Activated CD8-positive, alpha-beta T cell treated with anti-CD3 and anti-CD28 coated beads for 36 hours (primary cell): Measurements from ENCODE around the gene ADIPOR2. TPM values are rescaled to one million over a fixed set of nuclear protein-coding genes. Genes with fewer than 3 reads are reported as not detected.
A peak's percentile ranks its signal among the peaks of the same experiment; 100 is the strongest.

Source experiments
- ATAC-seq: fragments of 200-7000 bp; cut with Tn5 transposase; one replicate; pipeline ENCODE4 v1.10.0; 2021; ENCODE audit warnings: mild to moderate bottlenecking, moderate library complexity
- CTCF ChIA-PET: fragments of 350-600 bp; sonication (Branson Sonifier 250); formaldehyde crosslinking; loops from one replicate; lab custom pipeline; 2021; ENCODE audit warnings: antibody characterized with exemption; lab: Charles Lee
- POLR2A ChIA-PET: fragments of 350-600 bp; sonication (Branson Sonifier 250); formaldehyde crosslinking; loops from one replicate; lab custom pipeline; 2021; ENCODE audit warnings: antibody characterized with exemption; lab: Charles Lee
- DNase-seq: peaks from one replicate; pipeline ENCODE4 v3.0.0-alpha.2; 2020
- H3K27ac Mint-ChIP-seq: one replicate; pipeline ENCODE4 v1.8.0; 2021; ENCODE audit warnings: mild to moderate bottlenecking, mixed read lengths
- H3K27me3 Mint-ChIP-seq: one replicate; pipeline ENCODE4 v1.8.0; 2021; ENCODE audit warnings: mixed read lengths
- H3K36me3 Mint-ChIP-seq: one replicate; pipeline ENCODE4 v1.8.0; 2021; ENCODE audit warnings: low read depth, mixed read lengths
- H3K4me1 Mint-ChIP-seq: one replicate; pipeline ENCODE4 v1.8.0; 2021; ENCODE audit warnings: low read depth, mixed read lengths
- H3K4me3 Mint-ChIP-seq: one replicate; pipeline ENCODE4 v1.8.0; 2021; ENCODE audit warnings: mild to moderate bottlenecking, moderate library complexity, mixed read lengths
- H3K9me3 Mint-ChIP-seq: one replicate; pipeline ENCODE4 v1.8.0; 2021; ENCODE audit warnings: mixed read lengths
- intact Hi-C: fragments of 100-400 bp; cut with micrococcal nuclease; formaldehyde crosslinking; loops from one replicate; pipeline ENCODE4 v1.10.0; 2022
- total RNA-seq, 2 experiments: library from RNA; stranded (reverse); gene quantifications; one replicate each; pipeline ENCODE4 v1.2.3, GENCODE V29; 2021
- TF ChIP-seq, protein P1 (sequence below): fragments of 200-600 bp; IDR thresholded peaks from one replicate; pipeline ENCODE4 v1.8.0; 2022; ENCODE audit warnings: antibody characterized with exemption, mild to moderate bottlenecking

The ADIPOR2 gene
- total RNA-seq, 2 experiments from 2014 or later, result 48.3 to 49.9 TPM

DNA sequence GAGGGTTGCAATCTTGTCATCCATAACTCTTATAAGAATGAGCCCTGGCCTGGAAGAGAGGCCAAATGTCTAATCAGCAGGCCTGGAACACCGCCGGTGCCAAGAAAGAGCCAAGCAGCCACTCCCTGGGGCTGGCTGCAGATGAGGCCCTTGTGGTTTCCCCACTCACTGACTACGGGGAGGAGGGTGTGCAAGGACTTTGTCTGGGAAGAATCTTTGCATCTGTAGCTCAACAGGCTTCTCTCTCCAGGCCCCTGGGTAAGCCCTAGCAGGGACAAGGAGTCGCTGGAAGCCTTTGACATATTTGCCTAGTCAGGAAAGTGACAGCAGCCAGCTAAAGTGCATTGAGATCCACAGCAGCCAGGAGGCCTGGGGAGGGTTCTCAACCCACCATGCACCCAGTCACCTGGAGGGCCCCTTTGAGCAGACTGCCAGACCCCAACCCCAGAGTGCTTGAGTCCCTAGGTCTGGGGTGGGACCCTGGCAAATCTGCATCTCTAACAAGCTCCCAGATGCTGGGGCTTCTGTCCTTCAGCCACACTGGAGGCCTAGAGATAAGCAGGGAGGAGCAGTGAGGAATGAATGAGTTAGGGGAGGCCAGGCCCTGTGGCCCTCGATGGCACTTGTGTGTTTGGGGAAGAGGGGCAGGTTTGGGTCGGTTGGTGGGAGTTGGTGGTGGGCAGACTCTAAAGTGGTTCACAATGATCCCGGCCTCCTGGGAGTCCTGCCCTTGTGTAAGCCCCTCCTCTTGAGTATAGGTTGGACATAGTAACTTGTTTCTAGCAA is 115.6 kb downstream of the ADIPOR2 start:
- no peak for DNase-seq
- Mint-ChIP-seq H3K27me3 (no peaks in the 10 kb centered on the region), H3K4me3 (no peak overlapping the region), H3K4me1 (peaks cover 11% of the 10 kb centered on the region), H3K36me3 (no peaks in the 10 kb centered on the region), H3K27ac (no peak overlapping the region), H3K9me3 (no peaks in the 10 kb centered on the region)
- ChIA-PET CTCF (no interaction called here), POLR2A (no interaction called here)
- intact Hi-C loops, result no loop called here
- ATAC-seq, result no peak
- TF ChIP-seq, protein P1, sequence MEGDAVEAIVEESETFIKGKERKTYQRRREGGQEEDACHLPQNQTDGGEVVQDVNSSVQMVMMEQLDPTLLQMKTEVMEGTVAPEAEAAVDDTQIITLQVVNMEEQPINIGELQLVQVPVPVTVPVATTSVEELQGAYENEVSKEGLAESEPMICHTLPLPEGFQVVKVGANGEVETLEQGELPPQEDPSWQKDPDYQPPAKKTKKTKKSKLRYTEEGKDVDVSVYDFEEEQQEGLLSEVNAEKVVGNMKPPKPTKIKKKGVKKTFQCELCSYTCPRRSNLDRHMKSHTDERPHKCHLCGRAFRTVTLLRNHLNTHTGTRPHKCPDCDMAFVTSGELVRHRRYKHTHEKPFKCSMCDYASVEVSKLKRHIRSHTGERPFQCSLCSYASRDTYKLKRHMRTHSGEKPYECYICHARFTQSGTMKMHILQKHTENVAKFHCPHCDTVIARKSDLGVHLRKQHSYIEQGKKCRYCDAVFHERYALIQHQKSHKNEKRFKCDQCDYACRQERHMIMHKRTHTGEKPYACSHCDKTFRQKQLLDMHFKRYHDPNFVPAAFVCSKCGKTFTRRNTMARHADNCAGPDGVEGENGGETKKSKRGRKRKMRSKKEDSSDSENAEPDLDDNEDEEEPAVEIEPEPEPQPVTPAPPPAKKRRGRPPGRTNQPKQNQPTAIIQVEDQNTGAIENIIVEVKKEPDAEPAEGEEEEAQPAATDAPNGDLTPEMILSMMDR, result no peak

- H3K36me3 Mint-ChIP-seq, result no peaks in the 10 kb centered on the region
- H3K27ac Mint-ChIP-seq, result no peak overlapping the region
- H3K4me1 Mint-ChIP-seq, result peaks cover 11% of the 10 kb centered on the region
Observed at GRCh38 chr12:1807087-1807860, 116.4 kb downstream of the ADIPOR2 start.

GRCh38 chr12:1808036-1808797 is 117.3 kb downstream of the ADIPOR2 start:
- no peak overlapping the region for H3K4me3 Mint-ChIP-seq
- POLR2A ChIA-PET, result no interaction called here
- intact Hi-C loops, result no loop called here
- H3K36me3 Mint-ChIP-seq, result no peaks in the 10 kb centered on the region
- TF ChIP-seq, protein P1, result no peak
- CTCF ChIA-PET, result interaction anchor here (1.4 kb wide), 1 partner anchor 173 kb away, joined by 4 read pairs; no protein-coding TSS in a partner anchor
- H3K4me1 Mint-ChIP-seq, result peaks cover 11% of the 10 kb centered on the region
- no peak overlapping the region for H3K27ac Mint-ChIP-seq
- H3K27me3 Mint-ChIP-seq, result no peaks in the 10 kb centered on the region
- no peaks in the 10 kb centered on the region for H3K9me3 Mint-ChIP-seq
- no peak for ATAC-seq
- DNase-seq, result no peak

More at GRCh38 chr12:1807087-1807860, 116.4 kb downstream of the ADIPOR2 start:
- Mint-ChIP-seq H3K27me3 (no peaks in the 10 kb centered on the region), H3K9me3 (no peaks in the 10 kb centered on the region), H3K4me3 (no peak overlapping the region)
- DNase-seq (no peak), ATAC-seq (no peak)
- TF ChIP-seq, protein P1, result no peak
- intact Hi-C loops, result no loop called here
- POLR2A ChIA-PET, result no interaction called here
- CTCF ChIA-PET, result interaction anchor here (1.4 kb wide), 1 partner anchor 172 kb away, joined by 4 read pairs; no protein-coding TSS in a partner anchor

GRCh38 chr12:1808798-1809480 is 118.1 kb downstream of the ADIPOR2 start:
- intact Hi-C loops, result no loop called here
- peak; percentile 39 for DNase-seq
- POLR2A ChIA-PET, result no interaction called here
- Mint-ChIP-seq H3K27ac (no peak overlapping the region), H3K4me3 (no peak overlapping the region), H3K4me1 (peaks cover 11% of the 10 kb centered on the region), H3K36me3 (no peaks in the 10 kb centered on the region), H3K27me3 (no peaks in the 10 kb centered on the region), H3K9me3 (no peaks in the 10 kb centered on the region)
- CTCF ChIA-PET, result interaction anchor here (1.4 kb wide), 1 partner anchor 174 kb away, joined by 4 read pairs; no protein-coding TSS in a partner anchor
- no peak for ATAC-seq
- TF ChIP-seq, protein P1, result no peak
